Measurements from ENCODE around the gene OSBPL8.

OSBPL8 gene

GRCh38 chr12:76560086-76560491 lies 518 bp upstream of the OSBPL8 start (continued):
- no peak for TF ChIP-seq BCL6B (tag by site-specific recombination; IDR thresholded peaks at IDR 0.05)

- no peaks in the 10 kb centered on the region for H3K9me3 ChIP-seq (ENCODE audit: control insufficient read depth, insufficient read depth, low read depth, low read length)
- no peaks in the 10 kb centered on the region; the same call in 1 of the 2 replicates for H3K4me1 ChIP-seq (ENCODE audit: control insufficient read depth, insufficient read depth, low read length)
- H3K4me3 ChIP-seq (ENCODE audit: low read depth, low read length): peak overlapping the region; percentile 75
- peak overlapping the region; percentile 72 for H3K27ac ChIP-seq (ENCODE audit: extremely low read depth, low read depth, low read length)
- H3K36me3 ChIP-seq (ENCODE audit: control insufficient read depth in 2 of 2, insufficient read depth in 1 of 2, low read length in 2 of 2): no peaks in the 10 kb centered on the region
- ChIA-PET POLR2A (interaction anchor here (0.6 to 1.9 kb wide), 8 partner anchors 8 to 528 kb away, joined by 3 to 9 read pairs (median 6); partner anchors contain the start of genes CSRP2 and PHLDA1), CTCF (interaction anchor here (1.1 kb wide), 1 partner anchor 8 kb away, joined by 5 read pairs; no protein-coding TSS in a partner anchor)
- peak; percentile 52; the same call in 1 of the 2 replicates for TF ChIP-seq ZFHX2 (tag by site-specific recombination; conservative IDR thresholded peaks at IDR 0.05)
- 0 out of 2 replicates have a peak, but pooled peaks have one; percentile 89 for TF ChIP-seq ZBTB10 (tag by site-specific recombination; IDR thresholded peaks at IDR 0.05)
- TF ChIP-seq ZXDB (tag by site-specific recombination; IDR thresholded peaks at IDR 0.05): peak; percentile 57
- no peak; the same call in 1 of the 2 replicates for TF ChIP-seq ZNF501 (tag by site-specific recombination; IDR thresholded peaks at IDR 0.05)
- TF ChIP-seq ZBTB48 (tag by site-specific recombination; IDR thresholded peaks at IDR 0.05): 0 out of 2 replicates have a peak, but pooled peaks have one; percentile 16
- TF ChIP-seq ZIC2 (tag by site-specific recombination; IDR thresholded peaks at IDR 0.05): peak; percentile 40; the same call in 1 of the 2 replicates
- TF ChIP-seq ZNF155 (tag by site-specific recombination; IDR thresholded peaks at IDR 0.05): no peak
- TF ChIP-seq ZNF146 (tag by site-specific recombination; IDR thresholded peaks at IDR 0.05): no peak
- TF ChIP-seq PRDM10 (tag by site-specific recombination; IDR thresholded peaks at IDR 0.05): 0 out of 2 replicates have a peak, but pooled peaks have one; percentile 44
- no peak for TF ChIP-seq ZNF658 (tag by site-specific recombination; IDR thresholded peaks at IDR 0.05)
- TF ChIP-seq KLF8 (tag by site-specific recombination; IDR thresholded peaks at IDR 0.05): peak; percentile 32; the same call in 1 of the 2 replicates
- TF ChIP-seq ZNF366 (tag by site-specific recombination; conservative IDR thresholded peaks at IDR 0.05): peak; percentile 34; the same call in 1 of the 2 replicates
- TF ChIP-seq ZNF48 (tag by site-specific recombination; IDR thresholded peaks at IDR 0.05): no peak
- TF ChIP-seq PBX3 (CRISPR knock-in tag; IDR thresholded peaks at IDR 0.05): no peak
- TF ChIP-seq GLIS1 (tag by site-specific recombination; IDR thresholded peaks at IDR 0.05): peak; percentile 69
- peak; percentile 42; the same call in 1 of the 2 replicates for TF ChIP-seq ZBTB20 (tag by site-specific recombination; IDR thresholded peaks at IDR 0.05)
- no peak for TF ChIP-seq ZNF830 (tag by site-specific recombination; IDR thresholded peaks at IDR 0.05; ENCODE audit: low read depth)
- TF ChIP-seq ZSCAN16 (tag by site-specific recombination; IDR thresholded peaks at IDR 0.05): no peak
- TF ChIP-seq SP2 (tag by site-specific recombination; IDR thresholded peaks at IDR 0.05): peak; percentile 75
- TF ChIP-seq PRDM4 (tag by site-specific recombination; IDR thresholded peaks at IDR 0.05): peak; percentile 24; the same call in 1 of the 2 replicates
- peak; percentile 49 for TF ChIP-seq ZBTB17 (tag by site-specific recombination; IDR thresholded peaks at IDR 0.05)
- TF ChIP-seq ZNF548 (tag by site-specific recombination; IDR thresholded peaks at IDR 0.05): no peak
- peak; percentile 98 for TF ChIP-seq ZNF341 (tag by site-specific recombination; IDR thresholded peaks at IDR 0.05; ENCODE audit: low read depth)
- peak; percentile 66 for TF ChIP-seq SCRT2 (tag by site-specific recombination; IDR thresholded peaks at IDR 0.05)
Measured at GRCh38 chr12:76558684-76559399, 729 bp downstream of the OSBPL8 start.

Measured in HEK293 (cell line).